Measurements from ENCODE around the gene UROC1. TPM values are rescaled to one million over a fixed set of nuclear protein-coding genes. Genes with fewer than 3 reads are reported as not detected.

The UROC1 gene
- total RNA-seq, 1 experiment from 2014 or later = not detected

GRCh38 chr3:126439968-126440708, 77.4 kb downstream of the UROC1 start:
- no peak overlapping the region for H3K4me3 ChIP-seq (replicated peaks in 1 of 2; ENCODE audit: low read depth in 1 of 2, low read length in 2 of 2)
- intact Hi-C loops (cut with micrococcal nuclease) = no loop called here
- H3K9me2 ChIP-seq (ENCODE audit: insufficient read depth) = no peaks in the 10 kb centered on the region
- no peak for DNase-seq (ENCODE audit: low read depth, low spot score)
- H3K4me2 ChIP-seq (ENCODE audit: low read length) = no peak overlapping the region
- peaks cover 0 to 7% of the 10 kb centered on the region in 2 experiments; a peak in 2 of 4 replicates for H3K36me3 ChIP-seq (ENCODE audit: control insufficient read depth in 1 of 2, insufficient read depth in 2 of 2, low read length in 2 of 2)
- no peaks in the 10 kb centered on the region for H3K27me3 ChIP-seq (ENCODE audit: insufficient read depth, low read length)
- CTCF ChIA-PET = no interaction called here
- no peaks in the 10 kb centered on the region for H3K9me3 ChIP-seq (ENCODE audit: control insufficient read depth in 1 of 2, insufficient read depth in 1 of 2, low read depth in 1 of 2, low read length in 2 of 2)
- H3K9ac ChIP-seq (ENCODE audit: low read length) = no peak overlapping the region
- no peak for ATAC-seq
- H3K27ac ChIP-seq (ENCODE audit: low read depth, low read length) = no peak overlapping the region
- H3K4me1 ChIP-seq (ENCODE audit: control insufficient read depth in 1 of 2, insufficient read depth in 2 of 2, low read length in 2 of 2) = no peaks in the 10 kb centered on the region
- H4K20me1 ChIP-seq (ENCODE audit: insufficient read depth) = no peaks in the 10 kb centered on the region
- BruUV-seq (replicated peaks) = no TSS peak
- TF ChIP-seq ZFX (IDR thresholded peaks at IDR 0.05) = no peak
- TF ChIP-seq SIN3A (IDR thresholded peaks at IDR 0.05; ENCODE audit: low read depth) = no peak
- no peak for TF ChIP-seq ATF3 (IDR thresholded peaks at IDR 0.05)
- no peak for TF ChIP-seq JUND (IDR thresholded peaks at IDR 0.05)
- no peak overlapping the region for H2AFZ ChIP-seq (ENCODE audit: low read depth, low read length, poor library complexity, severe bottlenecking)
- H3K79me2 ChIP-seq (ENCODE audit: insufficient read depth, low read length) = no peaks in the 10 kb centered on the region
- RAD21 ChIA-PET (ENCODE audit: low non-redundant PET in 1 of 2, low total read pairs in 2 of 2, uncharacterized antibody in 2 of 2, unreplicated experiment in 2 of 2) = no interaction called here
- POLR2A ChIA-PET = no interaction called here

GRCh38 chr3:126439346-126439967, 78.1 kb downstream of the UROC1 start:
- ChIA-PET CTCF (no interaction called here), RAD21 (ENCODE audit: low non-redundant PET in 1 of 2, low total read pairs in 2 of 2, uncharacterized antibody in 2 of 2, unreplicated experiment in 2 of 2) (no interaction called here), POLR2A (no interaction called here)
- no peak overlapping the region for H3K4me3 ChIP-seq (replicated peaks in 1 of 2; ENCODE audit: low read depth in 1 of 2, low read length in 2 of 2)
- no peak overlapping the region for H3K9ac ChIP-seq (ENCODE audit: low read length)
- no peak overlapping the region for H3K27ac ChIP-seq (ENCODE audit: low read depth, low read length)
- H3K4me2 ChIP-seq (ENCODE audit: low read length) = no peak overlapping the region
- no TSS peak for BruUV-seq (replicated peaks)
- no peaks in the 10 kb centered on the region for H3K9me2 ChIP-seq (ENCODE audit: insufficient read depth)
- DNase-seq (ENCODE audit: low read depth, low spot score) (no peak), ATAC-seq (no peak)
- H3K27me3 ChIP-seq (ENCODE audit: insufficient read depth, low read length) = no peaks in the 10 kb centered on the region
- intact Hi-C loops (cut with micrococcal nuclease) = no loop called here
- no peaks in the 10 kb centered on the region for H3K79me2 ChIP-seq (ENCODE audit: insufficient read depth, low read length)
- H4K20me1 ChIP-seq (ENCODE audit: insufficient read depth) = no peaks in the 10 kb centered on the region
- H3K9me3 ChIP-seq (ENCODE audit: control insufficient read depth in 1 of 2, insufficient read depth in 1 of 2, low read depth in 1 of 2, low read length in 2 of 2) = no peaks in the 10 kb centered on the region
- no peak overlapping the region for H2AFZ ChIP-seq (ENCODE audit: low read depth, low read length, poor library complexity, severe bottlenecking)
- H3K4me1 ChIP-seq (ENCODE audit: control insufficient read depth in 1 of 2, insufficient read depth in 2 of 2, low read length in 2 of 2) = no peaks in the 10 kb centered on the region
- peaks cover 0 to 7% of the 10 kb centered on the region in 2 experiments; a peak in 2 of 4 replicates for H3K36me3 ChIP-seq (ENCODE audit: control insufficient read depth in 1 of 2, insufficient read depth in 2 of 2, low read length in 2 of 2)
- TF ChIP-seq ATF3 (IDR thresholded peaks at IDR 0.05) = no peak
- TF ChIP-seq CEBPB (IDR thresholded peaks at IDR 0.05; ENCODE audit: low read depth) = no peak
- no peak for TF ChIP-seq FOSL1 (IDR thresholded peaks at IDR 0.05; ENCODE audit: low read depth)
- no peak for TF ChIP-seq MAX (IDR thresholded peaks at IDR 0.05)
- TF ChIP-seq ELF1 (IDR thresholded peaks at IDR 0.05; ENCODE audit: borderline replicate concordance, low read depth) = no peak
- no peak for TF ChIP-seq CTCF (IDR thresholded peaks at IDR 0.05 in 2 of 3, conservative IDR thresholded peaks at IDR 0.05 in 1 of 3; ENCODE audit: borderline replicate concordance in 1 of 3, insufficient read depth in 1 of 3, low read depth in 2 of 3, low read length in 2 of 3)
- TF ChIP-seq CBX3 (IDR thresholded peaks at IDR 0.05; ENCODE audit: low read depth) = no peak
- TF ChIP-seq JUND (IDR thresholded peaks at IDR 0.05) = no peak
- TF ChIP-seq SRF (IDR thresholded peaks at IDR 0.05; ENCODE audit: low read depth) = no peak
- TF ChIP-seq ZFX (IDR thresholded peaks at IDR 0.05) = no peak
- TF ChIP-seq EGR1 (IDR thresholded peaks at IDR 0.05; ENCODE audit: low read depth) = no peak
- TF ChIP-seq REST (IDR thresholded peaks at IDR 0.05; ENCODE audit: low read depth) = no peak
- no peak for TF ChIP-seq SP1 (IDR thresholded peaks at IDR 0.05; ENCODE audit: low read depth)

Measured in HCT116 (cell line).